Muscle layer of colon (tissue), 2 donors: ENCODE measurements around the gene SH3RF2.

ENCODE experiments used
- H3K27ac ChIP-seq: one replicate; pipeline ENCODE4 v1.7.0; 2013; ENCODE audit warnings: low read depth, mild to moderate bottlenecking, low read length, moderate library complexity
- H3K27me3 ChIP-seq, 2 donors: one replicate each; pipeline ENCODE4 v1.7.0; 2013; ENCODE audit warnings: low read length in 2 of 2, mild to moderate bottlenecking in 2 of 2; ENCODE audit not compliant: insufficient read depth in 2 of 2, control insufficient read depth in 1 of 2
- H3K36me3 ChIP-seq: one replicate; pipeline ENCODE4 v1.7.0; 2013; ENCODE audit warnings: mild to moderate bottlenecking, low read length; ENCODE audit not compliant: insufficient read depth
- H3K4me1 ChIP-seq: one replicate; pipeline ENCODE4 v1.7.0; 2013; ENCODE audit warnings: mild to moderate bottlenecking, low read length; ENCODE audit not compliant: insufficient read depth
- H3K4me3 ChIP-seq, 2 donors: one replicate each; pipeline ENCODE4 v1.7.0; 2013; ENCODE audit warnings: low read length in 2 of 2, low read depth in 1 of 2, mild to moderate bottlenecking in 1 of 2, moderate library complexity in 1 of 2
- H3K9ac ChIP-seq: one replicate; pipeline ENCODE4 v1.7.0; 2013; ENCODE audit warnings: low read length
- H3K9me3 ChIP-seq: one replicate; pipeline ENCODE4 v1.7.0; 2013; ENCODE audit warnings: mild to moderate bottlenecking, low read length
- donor health status: abdominal sarcoma.
- donor health status: Adenocarcinoma of cecum.

The SH3RF2 gene

GRCh38 chr5:146013761-146014160 is 77.4 kb downstream of the SH3RF2 start:
- Histone ChIP-seq H3K9ac (no peak overlapping the region), H3K4me3 (no peak overlapping the region)

GRCh38 chr5:146015001-146015400 is 78.6 kb downstream of the SH3RF2 start:
- Histone ChIP-seq H3K4me1 (no peaks in the 10 kb centered on the region), H3K36me3 (no peaks in the 10 kb centered on the region), H3K27ac (no peak overlapping the region), H3K9me3 (no peaks in the 10 kb centered on the region), H3K4me3 (no peak overlapping the region), H3K9ac (no peak overlapping the region), H3K27me3 (no peaks in the 10 kb centered on the region)

More at GRCh38 chr5:146013761-146014160, 77.4 kb downstream of the SH3RF2 start:
- H3K27ac ChIP-seq: no peak overlapping the region
- H3K36me3 ChIP-seq: no peaks in the 10 kb centered on the region
- H3K4me1 ChIP-seq: no peaks in the 10 kb centered on the region
- H3K27me3 ChIP-seq: no peaks in the 10 kb centered on the region
- no peaks in the 10 kb centered on the region for H3K9me3 ChIP-seq

- H3K4me3 ChIP-seq: no peak overlapping the region
- no peaks in the 10 kb centered on the region for H3K36me3 ChIP-seq
- no peaks in the 10 kb centered on the region for H3K4me1 ChIP-seq
- H3K9me3 ChIP-seq: no peaks in the 10 kb centered on the region
- H3K9ac ChIP-seq: no peak overlapping the region
- no peak overlapping the region for H3K27ac ChIP-seq
- no peaks in the 10 kb centered on the region for H3K27me3 ChIP-seq
These were observed 80.5 kb downstream of the SH3RF2 start for GRCh38 chr5:146016764-146017484.

GRCh38 chr5:146018514-146019375 is 82.4 kb downstream of the SH3RF2 start:
- Histone ChIP-seq H3K9ac (no peak overlapping the region), H3K27ac (no peak overlapping the region), H3K27me3 (no peaks in the 10 kb centered on the region), H3K4me3 (no peak overlapping the region), H3K36me3 (no peaks in the 10 kb centered on the region), H3K4me1 (no peaks in the 10 kb centered on the region), H3K9me3 (no peaks in the 10 kb centered on the region)

GRCh38 chr5:146020100-146020499 is 83.7 kb downstream of the SH3RF2 start:
- Histone ChIP-seq H3K4me1 (no peaks in the 10 kb centered on the region), H3K27me3 (no peaks in the 10 kb centered on the region), H3K27ac (no peak overlapping the region), H3K9ac (no peak overlapping the region), H3K4me3 (no peak overlapping the region), H3K9me3 (no peaks in the 10 kb centered on the region), H3K36me3 (no peaks in the 10 kb centered on the region)

GRCh38 chr5:146024034-146024433 is 87.7 kb downstream of the SH3RF2 start:
- no peaks in the 10 kb centered on the region for H3K9me3 ChIP-seq
- H3K27me3 ChIP-seq: no peaks in the 10 kb centered on the region
- H3K4me1 ChIP-seq: no peaks in the 10 kb centered on the region
- H3K9ac ChIP-seq: no peak overlapping the region
- no peaks in the 10 kb centered on the region for H3K36me3 ChIP-seq
- no peak overlapping the region for H3K27ac ChIP-seq
- no peak overlapping the region for H3K4me3 ChIP-seq

GRCh38 chr5:146025114-146025680 is 88.8 kb downstream of the SH3RF2 start:
- Histone ChIP-seq H3K4me3 (no peak overlapping the region), H3K9me3 (no peaks in the 10 kb centered on the region), H3K27me3 (no peaks in the 10 kb centered on the region), H3K36me3 (no peaks in the 10 kb centered on the region), H3K27ac (no peak overlapping the region), H3K4me1 (no peaks in the 10 kb centered on the region), H3K9ac (no peak overlapping the region)

GRCh38 chr5:146025681-146026080 is 89.3 kb downstream of the SH3RF2 start:
- Histone ChIP-seq H3K9me3 (no peaks in the 10 kb centered on the region), H3K27ac (no peak overlapping the region), H3K4me1 (no peaks in the 10 kb centered on the region), H3K9ac (no peak overlapping the region), H3K4me3 (no peak overlapping the region), H3K27me3 (no peaks in the 10 kb centered on the region), H3K36me3 (no peaks in the 10 kb centered on the region)

- Histone ChIP-seq H3K27me3 (no peaks in the 10 kb centered on the region), H3K27ac (no peak overlapping the region), H3K9me3 (no peaks in the 10 kb centered on the region), H3K9ac (no peak overlapping the region), H3K4me1 (no peaks in the 10 kb centered on the region), H3K4me3 (no peak overlapping the region), H3K36me3 (no peaks in the 10 kb centered on the region)
These were observed 90.1 kb downstream of the SH3RF2 start for GRCh38 chr5:146026307-146027010.

- Histone ChIP-seq H3K4me3 (no peak overlapping the region), H3K9me3 (no peaks in the 10 kb centered on the region), H3K27ac (no peak overlapping the region)
These were observed 91.4 kb downstream of the SH3RF2 start for GRCh38 chr5:146027751-146028150.

GRCh38 chr5:146032911-146033310 is 96.5 kb downstream of the SH3RF2 start:
- no peak overlapping the region for H3K9ac ChIP-seq
- no peak overlapping the region for H3K4me3 ChIP-seq
- H3K36me3 ChIP-seq: no peaks in the 10 kb centered on the region
- H3K4me1 ChIP-seq: no peaks in the 10 kb centered on the region
- H3K9me3 ChIP-seq: no peaks in the 10 kb centered on the region
- no peak overlapping the region for H3K27ac ChIP-seq
- H3K27me3 ChIP-seq: no peaks in the 10 kb centered on the region

More at GRCh38 chr5:146027751-146028150, 91.4 kb downstream of the SH3RF2 start:
- no peaks in the 10 kb centered on the region for H3K4me1 ChIP-seq
- no peak overlapping the region for H3K9ac ChIP-seq
- no peaks in the 10 kb centered on the region for H3K36me3 ChIP-seq
- no peaks in the 10 kb centered on the region for H3K27me3 ChIP-seq
